Measurements from ENCODE around the gene MCC. TPM values are rescaled to one million over a fixed set of nuclear protein-coding genes. Genes with fewer than 3 reads are reported as not detected.

MCC gene
- total RNA-seq, 1 donor from 2014 or later, result 20.6 TPM

DNA sequence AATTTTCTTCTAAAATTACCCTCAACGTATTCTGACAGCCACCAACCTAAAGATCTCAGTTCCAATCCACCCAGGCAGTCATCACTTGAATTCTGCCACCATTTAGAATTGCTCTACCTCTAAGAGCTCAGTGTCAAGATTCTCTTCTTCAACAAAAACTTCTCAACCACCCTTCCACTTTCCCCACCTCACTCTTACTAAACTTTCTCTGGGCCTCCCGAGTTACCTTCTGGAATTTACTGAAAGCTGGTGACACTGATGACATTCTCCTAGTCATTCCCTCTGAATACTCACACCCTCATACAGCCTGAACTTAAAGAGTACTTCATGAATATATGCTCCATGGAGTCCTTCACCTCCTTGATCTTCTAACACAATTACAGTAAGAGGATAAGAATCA, 263.0 kb downstream of the MCC start:
- Histone ChIP-seq H3K27ac (no peak overlapping the region), H3K4me1 (no peaks in the 10 kb centered on the region)

DNA sequence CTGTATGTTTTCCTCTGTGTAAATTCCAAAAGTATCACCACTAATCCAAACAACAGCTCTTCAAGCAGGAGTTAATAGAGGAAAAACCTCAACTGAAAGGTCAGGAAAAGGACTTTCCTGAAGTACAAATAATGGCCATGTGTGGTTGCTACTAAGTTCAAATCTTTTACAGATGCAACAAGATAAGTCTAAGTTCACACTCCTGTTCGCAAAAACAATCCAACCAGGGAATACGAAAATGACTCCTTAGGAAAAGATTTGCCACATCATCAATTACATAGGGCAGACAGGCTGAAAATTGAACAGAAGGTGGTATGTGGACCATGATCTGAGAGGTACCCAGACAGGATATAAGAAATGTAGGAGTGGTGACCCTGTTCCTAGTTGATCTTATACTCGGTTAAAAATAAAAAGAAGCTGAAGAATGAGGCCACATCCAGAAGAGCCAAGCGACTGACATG, 263.6 kb downstream of the MCC start:
- intact Hi-C loops (cut with DNase I), result no loop called here
- Histone ChIP-seq H3K4me1 (no peaks in the 10 kb centered on the region), H3K27ac (no peak overlapping the region), H3K4me3 (no peak overlapping the region), H3K27me3 (ENCODE audit: low read depth) (no peaks in the 10 kb centered on the region), H3K36me3 (no peaks in the 10 kb centered on the region), H3K9me3 (no peaks in the 10 kb centered on the region)
- no peak for DNase-seq
- TF ChIP-seq, protein P1, sequence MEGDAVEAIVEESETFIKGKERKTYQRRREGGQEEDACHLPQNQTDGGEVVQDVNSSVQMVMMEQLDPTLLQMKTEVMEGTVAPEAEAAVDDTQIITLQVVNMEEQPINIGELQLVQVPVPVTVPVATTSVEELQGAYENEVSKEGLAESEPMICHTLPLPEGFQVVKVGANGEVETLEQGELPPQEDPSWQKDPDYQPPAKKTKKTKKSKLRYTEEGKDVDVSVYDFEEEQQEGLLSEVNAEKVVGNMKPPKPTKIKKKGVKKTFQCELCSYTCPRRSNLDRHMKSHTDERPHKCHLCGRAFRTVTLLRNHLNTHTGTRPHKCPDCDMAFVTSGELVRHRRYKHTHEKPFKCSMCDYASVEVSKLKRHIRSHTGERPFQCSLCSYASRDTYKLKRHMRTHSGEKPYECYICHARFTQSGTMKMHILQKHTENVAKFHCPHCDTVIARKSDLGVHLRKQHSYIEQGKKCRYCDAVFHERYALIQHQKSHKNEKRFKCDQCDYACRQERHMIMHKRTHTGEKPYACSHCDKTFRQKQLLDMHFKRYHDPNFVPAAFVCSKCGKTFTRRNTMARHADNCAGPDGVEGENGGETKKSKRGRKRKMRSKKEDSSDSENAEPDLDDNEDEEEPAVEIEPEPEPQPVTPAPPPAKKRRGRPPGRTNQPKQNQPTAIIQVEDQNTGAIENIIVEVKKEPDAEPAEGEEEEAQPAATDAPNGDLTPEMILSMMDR (IDR thresholded peaks at IDR 0.05), result no peak
- ATAC-seq, result no peak

More for the DNA sequence above, 263.0 kb downstream of the MCC start:
- no peak for ATAC-seq
- Histone ChIP-seq H3K9me3 (no peaks in the 10 kb centered on the region), H3K4me3 (no peak overlapping the region), H3K36me3 (no peaks in the 10 kb centered on the region), H3K27me3 (ENCODE audit: low read depth) (no peaks in the 10 kb centered on the region)
- intact Hi-C loops (cut with DNase I), result no loop called here
- TF ChIP-seq, protein P1 (IDR thresholded peaks at IDR 0.05), result no peak
- no peak for DNase-seq

DNA sequence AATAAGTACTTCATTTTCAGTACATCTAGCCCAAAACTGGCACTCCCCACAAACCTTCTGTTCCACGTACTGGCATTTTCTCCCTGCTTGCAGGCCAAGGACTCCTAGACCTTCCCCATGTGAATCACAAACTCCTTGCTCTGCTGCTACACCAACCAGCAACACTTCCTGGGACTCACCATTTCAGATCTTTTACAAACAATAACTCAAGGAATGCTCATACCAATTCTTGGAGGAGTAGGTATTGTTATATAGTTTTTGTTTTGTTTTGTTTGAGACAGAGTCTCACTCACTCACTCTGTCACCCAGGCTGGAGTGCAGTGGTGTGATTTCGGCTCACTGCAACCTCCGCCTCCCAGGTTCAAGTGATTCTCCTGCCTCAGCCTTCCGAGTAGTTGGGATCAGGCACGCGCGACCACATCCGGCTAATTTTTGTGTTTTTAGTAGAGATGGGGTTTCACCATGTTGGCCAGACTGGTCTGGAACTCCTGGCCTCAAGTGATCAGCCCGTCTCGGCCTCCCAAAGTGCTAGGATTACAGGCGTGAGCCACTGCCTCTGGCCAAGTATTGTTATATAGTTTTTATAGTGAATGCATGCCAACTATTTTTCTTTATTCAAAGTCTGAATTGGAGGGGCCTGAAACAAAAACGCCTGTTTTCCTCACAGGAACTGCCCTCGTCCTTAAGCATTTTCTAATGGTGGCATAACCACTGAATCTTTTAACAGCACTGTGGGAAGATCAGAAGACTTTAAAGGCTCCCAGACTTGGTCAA, 264.2 kb downstream of the MCC start:
- ATAC-seq, result no peak
- H3K9me3 ChIP-seq, result no peaks in the 10 kb centered on the region

DNA sequence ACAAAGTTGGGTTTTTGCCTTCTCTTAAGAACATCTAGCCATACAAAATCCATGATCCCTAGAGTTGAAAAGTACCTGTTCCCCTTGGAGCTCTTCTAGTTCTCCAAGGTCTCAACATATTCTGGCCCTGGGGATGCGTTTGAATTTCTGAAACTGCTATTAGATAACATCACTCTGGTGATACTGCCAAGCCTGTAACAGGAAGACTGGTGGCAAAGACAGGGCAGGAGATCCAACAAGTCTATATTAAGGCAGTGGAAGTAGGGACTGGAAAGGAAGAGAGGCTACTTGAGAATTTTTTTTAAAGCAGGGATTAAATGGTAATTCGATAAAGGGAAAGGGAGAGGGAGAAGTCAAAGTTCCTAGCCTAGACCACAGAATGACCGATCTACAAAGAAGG, 264.9 kb downstream of the MCC start:
- TF ChIP-seq, protein P1 (IDR thresholded peaks at IDR 0.05), result no peak
- ATAC-seq, result no peak
- DNase-seq, result no peak
- Histone ChIP-seq H3K27ac (no peak overlapping the region), H3K36me3 (no peaks in the 10 kb centered on the region), H3K4me3 (no peak overlapping the region), H3K9me3 (no peaks in the 10 kb centered on the region), H3K4me1 (no peaks in the 10 kb centered on the region), H3K27me3 (ENCODE audit: low read depth) (no peaks in the 10 kb centered on the region)
- intact Hi-C loops (cut with DNase I), result no loop called here

More for the DNA sequence above, 264.2 kb downstream of the MCC start:
- DNase-seq, result no peak
- intact Hi-C loops (cut with DNase I), result no loop called here
- H3K36me3 ChIP-seq, result no peaks in the 10 kb centered on the region
- H3K27me3 ChIP-seq (ENCODE audit: low read depth), result no peaks in the 10 kb centered on the region
- H3K4me3 ChIP-seq, result no peak overlapping the region
- H3K4me1 ChIP-seq, result no peaks in the 10 kb centered on the region
- H3K27ac ChIP-seq, result no peak overlapping the region
- TF ChIP-seq, protein P1 (IDR thresholded peaks at IDR 0.05), result no peak

DNA sequence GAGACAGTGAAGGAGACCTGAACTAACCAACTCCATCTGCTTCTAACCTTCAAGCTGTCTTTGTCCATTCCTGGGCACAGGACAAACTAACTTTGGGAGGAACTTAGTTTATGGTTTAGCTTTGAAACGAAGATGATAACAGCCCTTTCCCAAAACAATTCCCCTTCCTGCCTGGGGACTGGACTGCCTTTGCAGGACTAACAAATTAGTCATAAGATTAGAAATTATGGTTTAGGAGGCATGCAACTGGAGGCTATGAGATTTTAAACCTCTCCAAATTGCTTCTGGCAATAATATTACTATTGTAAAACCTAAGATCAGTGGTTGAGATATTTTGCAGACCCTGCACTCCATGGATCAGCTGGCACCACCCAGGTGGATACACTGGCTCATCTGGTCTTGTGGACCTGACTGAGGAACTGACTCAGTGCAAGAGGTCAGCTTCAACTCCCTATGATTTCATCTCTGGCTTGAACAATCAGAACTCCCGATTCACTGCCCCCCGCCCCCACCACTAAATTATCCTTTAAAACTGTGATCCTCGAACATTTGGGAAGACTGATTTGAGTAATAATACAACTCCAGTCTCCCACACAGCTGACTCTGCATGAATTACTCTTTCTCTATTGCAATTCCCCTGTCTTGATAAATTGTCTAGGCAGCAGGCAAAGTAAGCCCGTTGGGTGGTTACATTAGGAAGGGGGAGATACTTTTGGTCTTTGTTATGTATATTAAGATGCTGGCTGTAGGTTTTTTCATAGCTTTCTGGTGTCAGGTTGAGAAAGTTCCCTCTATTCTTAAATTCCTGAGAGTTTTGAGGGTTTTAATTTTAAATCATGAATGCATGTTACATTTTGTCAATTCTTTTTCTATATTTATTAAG, 266.7 kb downstream of the MCC start:
- ATAC-seq, result no peak
- H3K36me3 ChIP-seq, result no peaks in the 10 kb centered on the region

More for the DNA sequence above, 266.7 kb downstream of the MCC start:
- intact Hi-C loops (cut with DNase I), result no loop called here
- H3K4me1 ChIP-seq, result no peaks in the 10 kb centered on the region
- H3K27me3 ChIP-seq (ENCODE audit: low read depth), result no peaks in the 10 kb centered on the region
- TF ChIP-seq, protein P1 (IDR thresholded peaks at IDR 0.05), result no peak
- H3K4me3 ChIP-seq, result no peak overlapping the region
- no peaks in the 10 kb centered on the region for H3K9me3 ChIP-seq
- DNase-seq, result no peak
- no peak overlapping the region for H3K27ac ChIP-seq
